ENCODE measurements around the gene RHOT2. TPM values are rescaled to one million over a fixed set of nuclear protein-coding genes. Genes with fewer than 3 reads are reported as not detected.

Gene RHOT2
- total and polyA plus RNA-seq, 9 of the 15 experiments (the other 6 are each of a cell fraction or from before 2014, with no cell fraction given) = 5.0 to 373 (median 112) TPM

GRCh38 chr16:622920-623280, 45.0 kb upstream of the RHOT2 start (continued):
- TF ChIP-seq PATZ1 (CRISPR knock-in tag; IDR thresholded peaks at IDR 0.05; ENCODE audit: borderline replicate concordance) (no peak), RBM14 (IDR thresholded peaks at IDR 0.05; ENCODE audit: borderline replicate concordance, insufficient read depth, low read depth, low read length) (no peak), THAP12 (CRISPR knock-in tag; IDR thresholded peaks at IDR 0.05) (0 out of 2 replicates have a peak, but pooled peaks have one; percentile 8), E2F5 (CRISPR knock-in tag; IDR thresholded peaks at IDR 0.05) (no peak), ZKSCAN8 (CRISPR knock-in tag; IDR thresholded peaks at IDR 0.05) (no peak), ILF3 (IDR thresholded peaks at IDR 0.05; ENCODE audit: borderline replicate concordance) (no peak), ZNF212 (CRISPR knock-in tag; IDR thresholded peaks at IDR 0.05) (no peak), OTX1 (CRISPR knock-in tag; IDR thresholded peaks at IDR 0.05) (no peak), TBP (optimal IDR thresholded peaks at IDR 0.05; ENCODE audit: low read depth, low read length) (no peak)

All from K562 (cell line).